SU-DHL-6 (cell line): Measurements from ENCODE around the gene FMN1.

Source experiments
- H2AFZ ChIP-seq: fragments of 200-600 bp; sonication (generic); 2 replicates; pipeline ENCODE4 v1.6.1; 2014; ENCODE audit warnings: low read depth, mild to moderate bottlenecking, moderate library complexity, mixed read lengths, antibody characterized with exemption, low read length; ENCODE audit not compliant: severe bottlenecking
- H3F3A ChIP-seq: fragments of 200-600 bp; shearing (Covaris generic); 2 replicates; pipeline ENCODE4 v1.6.0; 2016; ENCODE audit warnings: antibody characterized with exemption, mild to moderate bottlenecking; ENCODE audit not compliant: insufficient read depth
- H3K27ac ChIP-seq: fragments of 200-600 bp; sonication (generic); 2 replicates; pipeline ENCODE4 v1.5.1; 2016; ENCODE audit warnings: low read depth, mild to moderate bottlenecking, low read length, moderate library complexity, mixed read lengths
- H3K27me3 ChIP-seq: fragments of 200-600 bp; sonication (generic), shearing (Covaris generic); 2 replicates; pipeline ENCODE4 v1.6.0; 2014; ENCODE audit warnings: mild to moderate bottlenecking, low read length
- H3K36me3 ChIP-seq: fragments of 200-600 bp; sonication (generic); 2 replicates; pipeline ENCODE4 v1.6.1; 2014; ENCODE audit warnings: mild to moderate bottlenecking, low read length, mixed read lengths
- H3K4me2 ChIP-seq: fragments of 300-600, 200-600 bp; shearing (Covaris generic), sonication (generic); 2 replicates; pipeline ENCODE4 v1.6.0; 2014; ENCODE audit warnings: low read length, low read depth, mild to moderate bottlenecking; ENCODE audit not compliant: poor library complexity, severe bottlenecking
- H3K4me3 ChIP-seq: fragments of 200-600 bp; sonication (generic); 2 replicates; pipeline ENCODE4 v1.5.1; 2014; ENCODE audit warnings: antibody characterized with exemption, low read length, mild to moderate bottlenecking, mixed read lengths; ENCODE audit not compliant: insufficient read depth, poor library complexity, severe bottlenecking
- H3K79me2 ChIP-seq: fragments of 200-600 bp; sonication (generic); 2 replicates; pipeline ENCODE4 v1.6.1; 2014; ENCODE audit warnings: mild to moderate bottlenecking, low read length, moderate library complexity; ENCODE audit not compliant: insufficient read depth
- H3K9ac ChIP-seq: fragments of 200-600 bp; sonication (generic); 2 replicates; pipeline ENCODE4 v1.7.0; 2014; ENCODE audit warnings: mild to moderate bottlenecking, low read length
- H3K9me2 ChIP-seq: fragments of 200-600 bp; sonication (generic); replicated peaks from 2 replicates; pipeline ENCODE4 v1.6.1; 2014; ENCODE audit warnings: low read length; ENCODE audit not compliant: insufficient read depth
- H3K9me3 ChIP-seq: fragments of 200-600 bp; sonication (generic); 2 replicates; pipeline ENCODE4 v1.6.1; 2014; ENCODE audit warnings: low read length, mixed read lengths; ENCODE audit not compliant: insufficient read depth
- H4K20me1 ChIP-seq: fragments of 200-600 bp; sonication (generic); 2 replicates; pipeline ENCODE4 v1.6.1; 2014; ENCODE audit warnings: low read depth, mild to moderate bottlenecking, antibody characterized with exemption, low read length, moderate library complexity, mixed read lengths
- EZH2phosphoT487 ChIP-seq: fragments of 200-600 bp; sonication (generic), shearing (Covaris generic); conservative IDR thresholded peaks from 2 replicates; pipeline ENCODE4 v1.6.1; 2018; ENCODE audit warnings: mild to moderate bottlenecking, antibody characterized with exemption, low read length, moderate library complexity, mixed read lengths
- TF ChIP-seq, protein P1 (sequence below): fragments of 200-600 bp; sonication (generic); IDR thresholded peaks from one replicate; pipeline ENCODE4 v1.5.1; 2017; ENCODE audit warnings: antibody characterized with exemption, mild to moderate bottlenecking, low read length, moderate library complexity; ENCODE audit not compliant: insufficient read depth, poor library complexity, severe bottlenecking

The FMN1 gene

DNA sequence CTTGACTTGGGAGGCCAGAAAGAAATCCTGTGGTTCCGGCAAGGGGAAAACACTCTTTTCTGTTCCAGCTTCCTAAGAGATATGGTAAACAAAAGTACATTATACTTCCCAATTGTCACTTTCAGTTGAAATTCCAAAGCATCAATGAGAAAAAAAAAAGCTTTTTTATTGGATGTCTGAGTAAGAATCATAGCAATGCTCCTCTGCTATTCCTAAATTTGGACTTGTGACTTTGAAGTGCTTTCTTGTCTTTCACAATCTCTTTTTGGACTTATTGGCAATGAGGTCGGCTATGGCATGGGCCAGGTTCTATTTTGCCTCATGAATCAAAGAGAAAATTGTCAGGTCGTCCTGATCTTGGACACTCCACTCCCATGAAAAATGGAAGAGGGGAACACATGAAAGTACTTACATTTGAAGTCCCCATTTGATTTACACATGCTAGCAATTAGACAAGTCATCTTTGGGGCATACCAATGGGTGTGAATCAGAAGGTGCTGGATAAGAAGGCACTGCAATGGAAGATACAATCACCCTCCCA lies 306.2 kb downstream of the FMN1 start:
- Histone ChIP-seq H3K27ac (no peak overlapping the region), H3K27me3 (no peaks in the 10 kb centered on the region), H4K20me1 (no peaks in the 10 kb centered on the region), H3K9me2 (no peaks in the 10 kb centered on the region), H3K36me3 (no peaks in the 10 kb centered on the region), H3K9me3 (no peaks in the 10 kb centered on the region), H3K9ac (no peak overlapping the region), H3F3A (no peaks in the 10 kb centered on the region), H3K4me2 (no peak overlapping the region), H3K4me3 (no peak overlapping the region), H2AFZ (no peak overlapping the region), H3K79me2 (no peaks in the 10 kb centered on the region)
- TF ChIP-seq EZH2phosphoT487 = no peak
- TF ChIP-seq, protein P1, sequence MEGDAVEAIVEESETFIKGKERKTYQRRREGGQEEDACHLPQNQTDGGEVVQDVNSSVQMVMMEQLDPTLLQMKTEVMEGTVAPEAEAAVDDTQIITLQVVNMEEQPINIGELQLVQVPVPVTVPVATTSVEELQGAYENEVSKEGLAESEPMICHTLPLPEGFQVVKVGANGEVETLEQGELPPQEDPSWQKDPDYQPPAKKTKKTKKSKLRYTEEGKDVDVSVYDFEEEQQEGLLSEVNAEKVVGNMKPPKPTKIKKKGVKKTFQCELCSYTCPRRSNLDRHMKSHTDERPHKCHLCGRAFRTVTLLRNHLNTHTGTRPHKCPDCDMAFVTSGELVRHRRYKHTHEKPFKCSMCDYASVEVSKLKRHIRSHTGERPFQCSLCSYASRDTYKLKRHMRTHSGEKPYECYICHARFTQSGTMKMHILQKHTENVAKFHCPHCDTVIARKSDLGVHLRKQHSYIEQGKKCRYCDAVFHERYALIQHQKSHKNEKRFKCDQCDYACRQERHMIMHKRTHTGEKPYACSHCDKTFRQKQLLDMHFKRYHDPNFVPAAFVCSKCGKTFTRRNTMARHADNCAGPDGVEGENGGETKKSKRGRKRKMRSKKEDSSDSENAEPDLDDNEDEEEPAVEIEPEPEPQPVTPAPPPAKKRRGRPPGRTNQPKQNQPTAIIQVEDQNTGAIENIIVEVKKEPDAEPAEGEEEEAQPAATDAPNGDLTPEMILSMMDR = no peak

DNA sequence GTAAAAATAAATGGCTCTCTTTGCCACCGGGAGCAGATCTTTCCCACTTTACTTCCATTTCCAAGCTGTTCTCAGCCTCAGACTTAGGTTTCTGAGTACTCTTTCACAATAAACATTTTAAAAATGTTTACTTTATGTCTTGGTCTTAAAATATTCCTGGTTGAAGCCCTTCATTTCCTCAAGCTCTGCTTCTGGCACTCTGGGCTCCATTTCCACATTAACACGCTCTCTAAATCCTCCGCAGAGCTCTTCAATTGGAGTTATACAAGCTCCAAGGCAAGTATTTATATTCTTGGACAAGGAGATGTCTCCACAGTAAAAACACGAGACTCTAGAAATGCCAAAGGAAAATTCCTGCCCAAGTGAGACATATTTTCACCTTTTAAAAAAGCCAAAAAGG lies 307.4 kb downstream of the FMN1 start:
- no peak overlapping the region for H3K4me3 ChIP-seq
- H3K9me3 ChIP-seq = no peaks in the 10 kb centered on the region
- no peak overlapping the region for H3K27ac ChIP-seq
- no peaks in the 10 kb centered on the region for H4K20me1 ChIP-seq
- H3F3A ChIP-seq = no peaks in the 10 kb centered on the region
- no peak overlapping the region for H2AFZ ChIP-seq
- no peak overlapping the region for H3K9ac ChIP-seq
- H3K27me3 ChIP-seq = no peaks in the 10 kb centered on the region
- no peaks in the 10 kb centered on the region for H3K79me2 ChIP-seq
- H3K9me2 ChIP-seq = no peaks in the 10 kb centered on the region
- no peaks in the 10 kb centered on the region for H3K36me3 ChIP-seq
- H3K4me2 ChIP-seq = no peak overlapping the region
- TF ChIP-seq, protein P1 = no peak

DNA sequence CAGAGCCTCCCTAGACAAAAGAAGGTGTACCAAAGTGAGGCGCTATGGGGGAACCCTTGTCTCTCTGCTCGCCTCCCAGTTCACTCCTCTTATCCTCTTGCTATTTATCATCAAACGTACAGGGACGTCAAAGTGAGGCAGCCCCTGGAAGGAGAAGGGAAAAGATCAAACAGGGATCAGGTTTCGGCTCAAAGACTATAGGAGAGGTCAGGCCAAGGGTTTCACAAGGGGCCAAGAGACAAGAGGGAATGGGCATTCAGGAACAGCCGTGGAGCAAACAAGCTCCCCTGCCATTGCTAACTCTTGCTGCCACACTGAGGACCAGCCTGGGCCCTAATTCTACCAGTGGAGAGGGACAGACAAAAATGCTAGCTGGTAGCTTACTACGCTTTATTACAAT lies 308.1 kb downstream of the FMN1 start:
- no peak overlapping the region for H3K4me3 ChIP-seq
- H3K9me2 ChIP-seq = no peaks in the 10 kb centered on the region
- TF ChIP-seq EZH2phosphoT487 = no peak
- TF ChIP-seq, protein P1 = no peak
- H3K36me3 ChIP-seq = no peaks in the 10 kb centered on the region
- no peak overlapping the region for H2AFZ ChIP-seq
- H3K79me2 ChIP-seq = no peaks in the 10 kb centered on the region
- no peaks in the 10 kb centered on the region for H4K20me1 ChIP-seq
- H3K9ac ChIP-seq = no peak overlapping the region
- H3K27ac ChIP-seq = no peak overlapping the region
- no peaks in the 10 kb centered on the region for H3K9me3 ChIP-seq
- H3K27me3 ChIP-seq = no peaks in the 10 kb centered on the region
- no peaks in the 10 kb centered on the region for H3F3A ChIP-seq
- no peak overlapping the region for H3K4me2 ChIP-seq
